Kidney (tissue), 14 donors: Measurements from ENCODE around the gene GATA1. TPM values are rescaled to one million over a fixed set of nuclear protein-coding genes. Genes with fewer than 3 reads are reported as not detected.

Source experiments
- DNase-seq, 5 donors: peaks; one replicate each; pipeline ENCODE4 v3.0.0-alpha.2; 2013 to 2020
- FAIRE-seq: peaks from 2 replicates; lab custom pipeline; 2012; peaks lifted over from hg19 to GRCh38; lab: Jason Lieb, UNC
- H3K27ac ChIP-seq, 2 donors: one replicate each; pipeline ENCODE4 v1.7.0; 2013; ENCODE audit warnings: low read depth in 2 of 2, low read length in 2 of 2, inconsistent platforms in 1 of 2
- H3K27me3 ChIP-seq: one replicate; pipeline ENCODE4 v1.7.1; 2013; ENCODE audit warnings: low read length, inconsistent platforms; ENCODE audit not compliant: control insufficient read depth, insufficient read depth
- H3K36me3 ChIP-seq, 3 donors: one replicate each; pipeline versions ENCODE4 v1.7.0 to v1.7.1; 2013; ENCODE audit warnings: low read length in 3 of 3, control low read depth in 1 of 3, inconsistent platforms in 1 of 3; ENCODE audit not compliant: insufficient read depth in 3 of 3, control insufficient read depth in 2 of 3
- H3K4me1 ChIP-seq, 3 donors: one replicate each; pipeline versions ENCODE4 v1.7.0 to v1.7.1; 2013; ENCODE audit warnings: low read length in 3 of 3, inconsistent platforms in 1 of 3, low read depth in 1 of 3; ENCODE audit not compliant: control insufficient read depth in 2 of 3, insufficient read depth in 2 of 3
- H3K4me3 ChIP-seq, 3 donors: one replicate each; pipeline versions ENCODE4 v1.7.0 to v1.8.1; 2013; ENCODE audit warnings: low read length in 3 of 3, control low read depth in 1 of 3, inconsistent platforms in 1 of 3
- H3K9ac ChIP-seq, 3 donors: one replicate each; pipeline versions ENCODE4 v1.7.0 to v1.7.1; 2013; ENCODE audit warnings: low read length in 3 of 3, control low read depth in 1 of 3, inconsistent platforms in 1 of 3
- H3K9me3 ChIP-seq, 3 donors: one replicate each; pipeline versions ENCODE4 v1.7.0 to v1.7.1; 2013; ENCODE audit warnings: low read length in 3 of 3, control low read depth in 1 of 3, inconsistent platforms in 1 of 3; ENCODE audit not compliant: control insufficient read depth in 2 of 3, insufficient read depth in 1 of 3
- CTCF ChIP-seq: IDR thresholded peaks from 3 replicates; pipeline ENCODE4 v1.5.1; 2012; ENCODE audit warnings: mild to moderate bottlenecking, moderate library complexity, borderline replicate concordance; ENCODE audit not compliant: insufficient read depth; ENCODE audit errors: extremely low read depth
- intact Hi-C: fragments of 100-400 bp; cut with DNase I; formaldehyde crosslinking; loops from one replicate; pipeline ENCODE4 v1.11.1; 2022
- polyA plus RNA-seq: library from polyadenylated mRNA; stranded (reverse); fragments of 350-450 nt; fragmentation: Illumina TruSeq; extraction: RNeasy Lipid Tissue Mini Kit (QIAGEN cat#74804); gene quantifications from one replicate; pipeline ENCODE4 v1.2.3, GENCODE V29; 2014; ENCODE audit warnings: low read depth, low replicate concordance; ENCODE audit not compliant: insufficient read depth
- total RNA-seq: library from RNA; stranded (reverse); fragmentation: NEBNext Ultra II Directional; extraction: Animal tissue kit (Norgen Biotek cat#: 25700); gene quantifications from one replicate; pipeline ENCODE4 v1.2.1, GENCODE V29; 2021
- donor health status: control.
- donor health status: control.
- donor health status: control.
- donor health status: control.
- donor health status: control.
- donor health status: DM: yes; HTN: yes; CAD: no.
- donor health status: Normal renal cell carcinoma (clear cell type).

The GATA1 gene
- total and polyA plus RNA-seq, 2 donors from 2014 or later: 0.60 TPM; not detected in 1

- intact Hi-C loops: no loop called here
- Histone ChIP-seq H3K9me3 (no peaks in the 10 kb centered on the region), H3K9ac (no peak overlapping the region), H3K27ac (no peak overlapping the region), H3K4me1 (no peaks in the 10 kb centered on the region), H3K4me3 (no peak overlapping the region), H3K27me3 (no peaks in the 10 kb centered on the region), H3K36me3 (peaks cover 0 to 12% (median 9%) of the 10 kb centered on the region in 3 donors)
- no peak for TF ChIP-seq CTCF
- no peak for DNase-seq
- FAIRE-seq: no peak
Measured at GRCh38 chrX:48826876-48827653, 40.7 kb downstream of the GATA1 start.

DNA sequence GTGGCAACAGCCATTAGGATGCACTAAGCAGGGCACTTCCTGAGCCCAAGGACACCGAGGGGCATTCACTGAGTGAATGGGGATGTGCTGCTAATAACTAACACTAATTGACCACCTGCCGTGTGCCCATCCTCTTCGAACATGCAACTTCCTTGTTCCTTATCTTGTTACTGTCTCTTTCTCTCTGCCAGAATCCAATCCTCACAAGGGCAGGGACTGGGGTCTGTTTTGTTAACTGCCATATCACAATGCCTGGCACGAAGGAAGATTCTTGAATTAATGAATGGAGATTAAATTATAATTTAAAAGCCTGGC is 41.2 kb downstream of the GATA1 start:
- DNase-seq (no peak), FAIRE-seq (no peak)
- H3K4me1 ChIP-seq: no peaks in the 10 kb centered on the region
- no peak for TF ChIP-seq CTCF
- no peak overlapping the region for H3K9ac ChIP-seq
- no peak overlapping the region for H3K27ac ChIP-seq
- peaks cover 0 to 9% (median 6%) of the 10 kb centered on the region in 3 donors for H3K36me3 ChIP-seq
- intact Hi-C loops: no loop called here
- no peak overlapping the region for H3K4me3 ChIP-seq
- H3K9me3 ChIP-seq: no peaks in the 10 kb centered on the region
- no peaks in the 10 kb centered on the region for H3K27me3 ChIP-seq

DNA sequence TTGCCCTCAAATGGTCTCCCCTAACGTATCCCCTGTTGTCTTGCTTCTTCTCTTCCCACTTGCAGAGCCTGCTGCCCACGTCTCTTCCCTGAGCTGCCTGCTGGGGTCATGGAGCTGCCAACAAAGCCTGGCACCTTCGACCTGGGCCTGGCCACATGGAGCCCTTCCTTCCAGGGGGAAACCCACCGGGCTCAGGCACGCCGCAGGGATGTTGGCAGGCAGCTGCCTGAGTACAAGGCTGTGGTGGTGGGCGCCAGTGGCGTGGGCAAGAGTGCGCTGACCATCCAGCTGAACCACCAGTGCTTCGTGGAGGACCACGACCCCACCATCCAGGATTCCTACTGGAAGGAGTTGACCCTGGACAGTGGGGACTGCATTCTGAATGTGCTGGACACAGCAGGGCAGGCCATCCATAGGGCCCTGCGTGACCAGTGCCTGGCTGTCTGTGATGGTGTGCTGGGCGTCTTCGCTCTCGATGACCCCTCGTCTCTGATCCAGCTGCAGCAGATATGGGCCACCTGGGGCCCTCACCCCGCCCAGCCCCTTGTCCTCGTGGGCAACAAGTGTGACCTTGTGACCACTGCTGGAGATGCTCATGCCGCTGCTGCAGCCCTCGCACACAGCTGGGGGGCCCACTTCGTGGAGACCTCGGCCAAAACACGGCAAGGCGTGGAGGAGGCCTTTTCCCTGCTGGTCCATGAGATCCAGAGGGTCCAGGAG is 42.8 kb downstream of the GATA1 start:
- Histone ChIP-seq H3K9me3 (no peaks in the 10 kb centered on the region), H3K36me3 (peaks cover 0 to 2% (median 0%) of the 10 kb centered on the region in 3 donors), H3K27ac (no peak overlapping the region), H3K4me3 (no peak overlapping the region), H3K9ac (no peak overlapping the region), H3K4me1 (no peaks in the 10 kb centered on the region), H3K27me3 (no peaks in the 10 kb centered on the region)
- DNase-seq (no peak), FAIRE-seq (no peak)
- intact Hi-C loops: no loop called here
- TF ChIP-seq CTCF: no peak
